ENCODE results near the gene BCL2L1.
"Not testable (repeated sequence)": the region's sequence is repeated elsewhere in the genome, so short reads cannot be mapped to it uniquely, and the experiment has no call there.

BCL2L1 gene

DNA sequence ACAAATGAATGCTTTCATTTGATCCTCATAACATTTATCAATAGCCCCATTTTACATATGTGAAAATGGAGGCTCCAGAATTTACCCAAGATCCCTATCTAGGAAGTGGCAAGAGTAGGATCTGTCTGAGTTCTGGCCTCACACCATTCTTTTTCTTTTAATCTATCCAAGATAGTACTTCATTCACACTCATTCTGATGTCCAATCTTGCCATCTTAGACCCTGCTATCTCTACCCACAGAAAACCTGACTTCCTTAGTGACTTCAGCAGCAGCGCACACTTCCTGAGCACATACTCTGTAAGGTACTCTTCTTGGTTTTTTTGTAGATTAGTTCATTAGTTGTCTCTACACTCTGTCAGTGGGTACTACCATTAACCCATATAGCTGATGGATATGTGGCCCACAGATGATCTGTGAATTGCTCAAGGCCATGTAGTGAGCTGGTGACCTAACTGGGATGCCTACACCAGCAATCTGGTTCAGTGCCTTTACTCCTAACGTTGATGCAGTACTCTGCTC is 48.7 kb downstream of the BCL2L1 start:
- no peak for DNase-seq

DNA sequence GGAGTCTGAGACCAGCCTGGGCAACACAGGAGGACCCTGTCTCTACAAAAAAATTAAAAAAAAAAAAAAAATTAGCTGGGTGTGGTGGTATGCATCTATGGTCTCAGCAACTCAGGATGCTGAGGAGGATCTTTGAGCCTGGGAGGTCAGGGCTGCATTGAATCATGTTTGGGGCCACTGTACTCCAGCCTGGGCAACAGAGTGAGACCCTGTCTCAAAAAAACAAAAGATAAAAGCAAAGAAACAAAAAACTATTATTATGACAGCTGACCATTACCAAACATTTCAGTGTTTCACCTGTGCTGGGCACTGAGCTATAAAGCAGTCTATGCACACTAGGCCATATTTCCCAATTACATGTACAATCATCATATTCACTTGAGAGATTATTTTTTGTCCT is 49.2 kb downstream of the BCL2L1 start:
- no peak for DNase-seq

DNA sequence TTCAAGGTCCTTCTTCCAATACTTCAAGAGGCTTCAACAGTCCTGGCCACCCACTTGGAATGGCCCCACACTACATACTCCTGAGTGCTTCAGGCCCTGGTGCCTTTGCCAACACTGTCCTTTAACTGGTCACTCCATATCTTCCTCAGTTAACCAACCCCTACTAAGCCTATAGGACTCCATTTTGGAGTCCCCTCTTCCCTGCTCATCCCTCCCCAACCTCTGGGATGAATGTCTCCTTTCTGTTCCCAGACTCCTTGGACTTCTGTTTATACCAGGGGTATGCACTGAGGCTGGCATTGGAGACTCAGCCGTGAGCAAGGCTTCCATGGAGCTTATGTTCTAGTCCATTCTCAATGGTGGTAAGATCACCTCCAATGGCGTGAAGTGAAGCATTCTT is 51.3 kb downstream of the BCL2L1 start:
- DNase-seq: no peak

DNA sequence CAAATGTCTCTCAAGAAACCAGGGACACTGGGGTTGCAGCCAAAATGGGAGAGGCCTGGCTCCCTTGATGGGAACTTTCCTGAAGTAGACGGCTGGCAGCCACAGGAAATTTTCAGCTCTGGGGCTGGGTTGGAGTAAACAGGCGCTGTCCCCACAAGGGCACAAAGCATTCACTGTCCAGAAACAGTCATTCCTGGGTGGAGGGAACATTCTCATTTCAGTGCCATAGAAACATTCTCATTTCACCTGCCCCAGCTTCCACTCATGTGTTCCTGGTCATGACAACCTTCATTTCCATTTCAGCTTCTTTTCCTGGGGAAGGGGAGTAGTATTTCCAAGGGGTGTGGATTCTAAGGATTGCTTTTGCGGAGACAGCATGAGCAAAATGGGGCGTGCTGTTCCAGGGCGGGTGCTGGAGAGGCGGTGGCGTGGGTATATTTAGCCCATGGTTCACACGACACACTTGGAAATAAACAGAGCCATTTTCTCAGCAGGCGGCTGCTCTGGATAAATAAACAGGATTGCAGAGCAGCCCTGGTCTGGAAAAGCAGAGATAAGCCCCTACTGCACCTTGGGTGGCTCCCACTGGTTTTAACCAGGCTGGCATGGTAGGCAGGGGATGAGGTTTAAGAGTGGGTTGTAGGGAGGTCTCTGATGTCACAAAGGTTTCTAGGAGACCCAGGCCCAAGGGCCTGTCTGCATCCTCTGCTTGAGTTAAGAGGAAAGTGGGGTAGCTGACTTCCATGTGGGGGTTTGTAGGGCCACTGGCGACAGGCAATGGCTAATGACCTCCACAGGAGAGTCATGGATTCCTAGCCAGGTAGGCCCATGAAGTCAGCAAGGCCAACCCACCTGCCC is 52.1 kb downstream of the BCL2L1 start:
- peak; percentile 76 to 83 for DNase-seq

DNA sequence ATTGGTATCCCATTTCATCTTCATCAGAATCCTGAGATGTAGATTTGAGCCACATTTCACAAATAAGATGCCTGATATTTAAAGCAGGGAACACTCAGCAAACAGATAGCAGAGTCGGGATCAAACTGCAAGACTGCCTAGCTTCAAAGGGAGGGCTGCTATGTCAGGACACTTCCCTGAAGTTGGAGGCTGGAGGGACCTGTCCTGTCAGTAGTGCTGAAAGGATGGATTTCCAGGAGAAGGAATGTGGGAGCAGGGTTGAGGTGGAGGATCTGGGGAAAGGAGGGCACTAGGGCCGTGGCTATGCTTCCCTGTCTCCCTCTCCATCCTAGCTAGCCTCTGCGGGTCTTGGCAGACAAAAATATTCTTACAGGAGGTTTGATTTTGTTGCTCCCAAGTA is 52.8 kb downstream of the BCL2L1 start:
- no peak for DNase-seq

DNA sequence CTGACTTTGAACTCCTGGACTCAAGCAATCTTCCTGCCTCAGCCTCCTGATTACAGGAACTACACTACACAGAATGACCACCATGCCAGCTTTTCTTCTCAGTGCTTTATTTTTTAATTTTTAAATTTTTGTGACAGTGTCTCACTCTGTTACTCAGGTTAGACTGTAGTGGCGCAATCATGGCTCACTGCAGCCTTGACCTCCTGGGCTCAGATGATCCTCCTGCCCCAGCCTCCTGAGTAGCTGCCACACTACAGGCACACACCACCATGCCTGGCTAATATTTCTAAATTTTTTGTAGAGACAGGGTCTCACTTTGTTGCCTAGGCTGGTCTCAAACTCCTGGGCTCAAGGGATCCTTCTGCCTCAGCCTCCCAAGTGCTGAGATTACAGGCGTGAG is 53.7 kb downstream of the BCL2L1 start:
- DNase-seq: not testable (repeated sequence)

DNA sequence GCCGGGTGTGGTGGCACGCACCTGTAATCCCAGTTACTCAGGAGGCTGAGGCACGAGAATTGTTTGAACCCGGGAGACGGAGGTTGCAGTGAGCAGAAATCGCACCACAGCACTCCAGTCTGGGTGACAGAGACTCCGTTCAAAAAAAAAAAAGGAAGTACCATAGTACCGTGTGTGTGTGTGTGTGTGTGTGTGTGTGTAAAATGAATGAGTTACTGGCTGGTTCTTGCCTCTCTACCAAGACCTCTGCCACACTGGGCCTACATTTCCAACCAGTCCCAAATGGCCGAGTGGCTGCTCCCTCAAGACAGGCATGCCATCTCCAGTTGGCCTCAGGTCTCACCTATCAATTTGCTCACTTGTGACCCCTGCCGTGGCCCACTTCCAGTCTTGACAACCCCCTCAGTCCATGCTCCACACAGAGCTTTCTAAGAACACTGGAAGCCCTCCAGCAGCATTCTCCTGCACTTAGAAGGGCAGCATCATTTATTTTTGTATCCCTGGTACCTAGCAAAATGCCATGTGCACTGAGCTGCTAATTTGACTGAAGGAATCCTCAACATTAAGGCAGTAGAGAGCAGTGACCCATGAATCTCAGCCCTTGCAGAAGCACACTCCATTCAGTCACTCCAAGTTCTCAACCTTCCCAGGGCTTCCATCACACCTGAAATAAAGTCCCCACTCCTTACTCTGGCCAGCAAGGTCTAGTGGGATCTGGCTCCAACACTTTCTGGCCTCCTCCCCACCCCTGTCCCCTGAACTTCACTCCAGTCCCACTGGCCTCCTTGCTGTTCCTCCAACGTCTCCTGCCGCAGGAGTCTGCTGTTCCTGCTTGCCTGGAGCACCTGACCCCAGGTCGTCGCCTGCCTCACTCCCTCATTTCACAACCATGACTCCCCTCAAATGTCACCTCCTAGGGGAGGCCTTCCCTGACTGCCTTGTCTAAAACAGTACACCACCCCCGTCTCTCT is 55.1 kb downstream of the BCL2L1 start:
- no peak for DNase-seq

DNA sequence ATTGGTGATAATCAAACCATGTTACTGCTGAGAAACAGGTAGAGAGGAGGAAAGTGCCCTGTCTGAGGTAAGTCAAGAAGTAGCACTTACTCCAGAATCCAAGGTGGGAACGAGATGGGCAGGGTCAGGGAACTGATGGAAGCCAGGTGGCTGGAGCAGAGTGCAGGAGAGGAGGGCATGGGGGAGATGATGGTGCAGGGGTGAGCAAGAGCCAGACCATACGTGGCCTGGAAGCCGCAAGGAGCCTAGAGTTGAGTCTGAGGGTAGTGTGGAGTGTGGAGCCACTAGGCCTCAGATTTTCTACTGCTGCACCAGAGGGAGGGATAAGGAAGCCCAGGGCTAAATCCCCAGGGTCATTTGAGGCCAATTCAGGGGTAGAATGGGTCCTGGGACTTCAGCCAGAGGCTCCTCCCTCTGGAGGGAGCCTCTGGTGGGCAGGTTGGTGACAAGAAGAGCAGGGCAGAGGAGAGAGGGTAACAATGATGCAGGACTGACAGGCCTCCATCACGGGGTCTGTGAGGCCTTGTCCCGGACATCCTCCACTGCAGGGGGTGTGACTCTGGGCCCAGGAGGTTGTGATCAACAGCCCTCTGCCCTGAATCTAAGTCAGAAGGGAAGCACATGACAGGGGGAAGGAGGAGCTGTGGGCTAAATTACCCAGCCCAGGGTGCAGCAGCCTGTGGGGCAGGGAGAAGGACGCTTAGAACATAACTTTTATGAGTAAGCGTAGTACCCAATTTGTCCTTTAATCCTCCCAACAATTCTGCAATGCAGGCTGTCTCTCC is 56.2 kb downstream of the BCL2L1 start:
- no peak for DNase-seq

DNA sequence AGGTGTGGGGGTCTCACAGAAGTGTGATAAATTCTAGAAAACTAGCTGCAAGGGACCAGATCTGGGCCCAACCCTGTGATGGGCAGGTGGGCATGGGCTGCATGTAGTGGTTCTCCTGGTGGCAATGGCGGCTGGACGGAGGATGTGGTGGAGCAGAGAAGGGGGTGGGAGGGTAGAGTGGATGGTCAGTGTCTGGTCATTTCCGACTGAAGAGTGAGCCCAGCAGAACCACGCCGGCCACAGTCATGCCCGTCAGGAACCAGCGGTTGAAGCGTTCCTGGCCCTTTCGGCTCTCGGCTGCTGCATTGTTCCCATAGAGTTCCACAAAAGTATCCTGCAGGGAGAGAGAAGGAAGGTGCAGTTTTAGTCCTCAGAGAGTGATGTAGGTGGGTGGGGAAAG is 56.9 kb downstream of the BCL2L1 start:
- no peak for DNase-seq

DNA sequence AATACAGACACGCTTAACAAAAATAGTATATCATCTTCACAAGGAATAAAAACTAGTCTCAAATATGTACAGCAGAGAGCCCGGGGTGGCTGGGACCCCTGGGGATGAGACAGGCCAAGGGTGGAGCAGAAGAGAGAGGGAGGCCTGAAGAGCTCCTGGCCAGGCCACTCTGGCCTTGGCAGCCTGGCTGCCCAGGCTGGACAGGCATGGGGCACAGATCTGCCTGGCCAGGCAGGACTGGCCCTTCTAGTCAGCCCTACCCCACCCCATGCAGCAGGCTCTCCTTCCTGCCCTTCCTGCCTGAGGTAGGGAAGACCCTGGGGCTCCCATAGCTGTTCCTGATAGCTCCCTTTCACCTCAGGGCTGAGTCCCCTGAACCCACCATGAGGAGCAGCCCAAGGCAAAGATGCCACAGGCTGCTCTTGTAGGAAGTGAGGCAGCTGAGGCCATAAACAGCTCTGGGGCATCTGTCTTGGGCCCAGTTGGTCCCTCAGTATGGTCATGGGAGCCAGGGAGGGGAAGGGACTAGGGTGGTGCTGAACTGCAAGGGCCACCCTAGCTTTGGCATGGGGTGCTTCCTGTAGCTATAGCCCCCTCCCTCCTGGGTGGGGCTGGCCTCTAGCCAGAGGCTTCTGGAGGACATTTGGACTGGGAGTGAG is 57.8 kb downstream of the BCL2L1 start:
- DNase-seq: no peak

DNA sequence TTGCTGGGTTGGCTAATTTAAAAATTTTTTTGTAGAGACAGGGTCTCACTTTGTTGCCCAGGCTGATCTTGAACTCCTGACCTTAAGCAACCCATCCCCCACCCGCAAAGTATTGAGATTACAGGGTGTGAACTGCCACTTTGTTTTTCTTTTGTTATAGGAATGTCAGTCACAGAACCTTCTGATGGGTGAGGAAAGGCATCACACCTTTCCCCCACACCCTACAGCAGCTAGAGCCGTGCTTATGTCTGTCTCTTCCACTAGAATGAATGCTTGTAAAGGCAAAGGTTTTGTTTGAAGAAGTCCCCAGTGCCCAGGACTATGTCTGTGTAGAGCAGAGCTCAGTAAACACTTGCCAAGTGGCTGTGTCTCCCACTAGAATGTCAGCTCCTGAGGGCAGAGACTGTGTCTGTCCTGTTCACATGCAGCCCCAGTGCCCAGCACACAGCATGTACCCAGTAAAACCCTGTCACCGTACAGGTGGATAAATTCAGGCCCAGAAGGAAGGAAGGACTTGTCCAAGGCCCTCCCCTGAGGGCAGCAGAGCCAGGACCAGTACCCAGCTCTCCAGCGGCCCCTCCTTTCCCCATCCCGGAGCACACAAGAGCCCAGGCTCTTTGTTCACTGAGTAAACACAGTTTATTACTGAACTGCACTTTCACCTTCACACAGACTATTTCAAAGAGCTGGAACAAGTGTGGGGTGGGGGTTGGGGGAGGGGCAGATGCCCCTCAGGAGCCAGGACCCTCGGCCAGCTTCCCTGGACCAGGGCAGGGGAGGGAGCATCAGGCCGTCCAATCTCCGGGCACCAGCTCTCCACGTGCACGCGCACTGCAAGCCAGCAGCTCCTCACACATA is 58.6 kb downstream of the BCL2L1 start:
- peak; percentile 46 to 61 for DNase-seq

DNA sequence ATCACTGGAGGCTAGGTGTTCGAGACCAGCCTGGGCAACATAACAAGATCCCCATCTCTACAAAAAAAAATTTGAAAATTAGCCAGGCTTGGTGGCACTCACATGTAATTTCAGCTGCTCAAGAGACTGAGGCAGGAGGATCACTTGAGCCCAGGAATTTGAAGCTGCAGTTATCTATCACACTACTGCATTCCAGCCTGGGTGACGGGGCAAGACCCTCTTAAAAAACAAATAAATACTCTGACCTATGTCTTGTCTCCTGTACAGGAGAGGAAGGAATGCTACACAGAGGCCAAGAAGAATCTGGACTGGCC is 59.2 kb downstream of the BCL2L1 start:
- no peak for DNase-seq

DNA sequence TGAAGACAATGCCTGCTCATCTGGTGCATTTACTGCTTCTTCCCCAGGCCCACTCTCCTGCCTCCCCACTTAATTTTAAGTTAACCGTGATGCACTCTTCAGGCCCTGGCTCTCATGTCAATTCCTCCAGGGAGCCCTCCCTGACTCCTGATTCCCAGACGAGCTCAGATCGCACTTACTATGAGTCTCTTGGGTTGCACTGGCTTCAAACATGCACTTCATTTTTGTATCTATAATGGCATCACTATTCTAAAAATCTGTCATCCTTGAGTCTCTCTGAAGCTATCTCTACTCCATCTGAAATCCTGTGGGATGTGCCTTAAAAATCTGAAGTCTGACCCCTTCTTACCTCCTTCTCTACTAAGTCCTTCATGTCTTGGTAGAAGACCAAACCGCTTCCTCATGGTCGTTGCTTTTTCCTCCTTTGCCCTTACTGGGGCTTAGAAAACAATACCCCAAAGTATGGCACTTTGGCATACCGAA is 60.3 kb downstream of the BCL2L1 start:
- DNase-seq: no peak

DNA sequence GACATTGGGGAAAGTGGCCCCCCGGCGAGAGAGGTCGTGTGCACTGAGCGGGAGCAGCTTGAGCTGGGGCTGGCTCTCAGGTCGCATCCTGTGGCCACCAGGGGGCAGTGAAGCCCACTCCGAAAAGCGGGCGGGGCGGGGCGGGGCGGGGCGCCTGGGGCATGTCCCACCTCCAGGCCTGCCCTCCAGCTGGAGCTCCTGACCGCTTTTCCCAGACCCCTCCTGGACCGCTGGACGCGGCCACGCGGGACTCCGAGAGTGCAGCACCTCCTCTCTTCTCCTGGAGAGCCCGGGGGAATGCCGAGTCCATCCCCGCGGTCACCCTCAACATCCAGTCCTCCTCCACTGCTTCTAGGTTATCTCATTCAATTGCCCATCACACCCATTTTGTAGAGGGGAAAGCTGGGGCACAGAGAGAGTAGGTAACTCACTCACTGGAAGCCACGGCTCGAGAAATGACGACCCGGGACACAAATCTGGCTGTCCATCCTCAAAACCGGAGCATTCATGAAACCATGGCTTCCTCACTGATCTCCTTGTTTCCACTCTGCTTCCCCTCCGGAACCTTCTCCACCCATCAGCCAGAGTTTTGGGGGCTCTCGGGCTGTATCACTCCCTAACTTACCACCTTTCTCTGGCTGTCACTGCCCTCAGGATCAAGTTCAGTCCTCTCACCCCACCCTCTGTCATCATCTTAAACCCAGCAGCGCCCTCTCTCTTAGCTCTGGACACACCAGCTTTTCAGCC is 60.9 kb downstream of the BCL2L1 start:
- peak; percentile 71 to 74 for DNase-seq

DNA sequence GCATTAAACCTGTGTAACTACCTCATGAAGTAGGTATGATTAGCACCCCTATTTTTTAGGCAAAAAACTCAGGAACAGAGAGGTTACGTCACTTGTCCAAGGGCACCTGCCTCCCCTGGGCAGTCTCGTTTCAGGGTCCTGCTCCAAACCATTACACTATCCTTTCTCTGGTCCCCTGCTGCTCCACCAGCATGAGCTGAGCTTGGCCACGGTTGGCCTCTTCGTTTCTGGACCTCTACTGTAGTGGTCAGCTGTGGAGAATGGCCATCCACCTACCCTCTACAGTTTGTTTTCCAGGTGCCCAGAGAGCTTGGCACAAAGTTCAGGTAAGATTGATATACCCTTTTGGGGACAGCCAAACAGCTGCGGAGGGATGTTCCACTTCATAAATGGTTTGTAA is 68.1 kb downstream of the BCL2L1 start:
- no peak for DNase-seq

DNA sequence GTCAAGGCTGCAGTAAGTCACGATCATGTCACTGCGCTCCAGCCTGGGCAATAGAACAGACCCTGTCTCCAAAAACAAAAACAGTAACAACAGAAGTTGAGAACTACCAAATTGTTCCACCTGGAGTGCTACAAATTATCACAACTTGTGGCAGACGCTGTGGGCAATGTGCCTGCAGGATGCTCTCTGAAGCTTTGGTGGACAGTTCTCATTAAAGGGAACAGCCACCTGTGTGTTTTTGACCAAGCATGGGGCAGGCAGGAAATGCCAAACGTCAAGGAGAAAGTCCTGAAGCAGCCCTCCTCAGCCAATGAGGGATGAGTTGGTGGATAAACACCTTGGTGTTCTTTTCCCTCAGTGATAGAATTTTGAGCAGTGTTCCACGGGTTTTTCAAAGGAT is 69.1 kb downstream of the BCL2L1 start:
- no peak for DNase-seq

DNA sequence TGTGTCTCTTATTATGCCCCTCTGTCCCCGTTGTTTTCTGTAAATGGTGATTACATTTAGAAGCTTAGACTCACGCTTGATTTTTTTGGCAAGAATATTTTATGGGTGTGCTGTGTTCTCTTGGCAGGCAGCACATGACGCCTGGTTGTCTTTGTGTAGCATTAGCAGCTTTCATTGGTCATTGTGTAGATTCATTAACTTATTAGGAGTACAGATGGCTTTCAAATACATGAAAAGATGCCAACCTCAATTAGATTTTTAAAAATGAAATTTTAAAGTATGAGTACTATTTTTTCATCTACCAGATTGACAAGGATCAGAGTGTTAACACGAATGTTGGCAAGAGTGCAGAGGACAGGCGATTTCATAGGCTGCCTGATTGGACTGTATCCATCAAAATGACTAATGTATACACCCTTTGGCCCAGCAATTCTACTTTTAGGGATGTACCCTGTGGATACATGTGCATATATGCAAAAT is 69.7 kb downstream of the BCL2L1 start:
- peak; percentile 52 to 82 for DNase-seq

DNA sequence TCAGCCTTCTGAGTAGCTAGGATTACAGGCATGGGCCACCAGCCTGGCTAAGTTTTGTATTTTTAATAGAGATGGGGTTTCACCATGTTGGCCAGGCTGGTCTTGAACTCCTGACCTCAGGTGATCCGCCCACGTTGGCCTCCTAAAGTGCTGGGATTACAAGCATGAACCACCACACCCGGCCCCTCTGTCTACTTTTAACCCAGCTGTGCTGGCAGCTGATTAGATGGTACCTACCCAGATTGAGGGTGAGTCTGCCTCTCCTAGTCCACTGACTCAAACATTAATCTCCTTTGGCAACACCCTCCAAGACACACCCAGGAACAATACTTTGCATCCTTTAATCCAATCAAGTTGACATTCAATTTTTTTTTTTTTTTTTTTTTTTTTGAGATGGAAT is 74.6 kb downstream of the BCL2L1 start:
- not testable (repeated sequence) for DNase-seq

DNA sequence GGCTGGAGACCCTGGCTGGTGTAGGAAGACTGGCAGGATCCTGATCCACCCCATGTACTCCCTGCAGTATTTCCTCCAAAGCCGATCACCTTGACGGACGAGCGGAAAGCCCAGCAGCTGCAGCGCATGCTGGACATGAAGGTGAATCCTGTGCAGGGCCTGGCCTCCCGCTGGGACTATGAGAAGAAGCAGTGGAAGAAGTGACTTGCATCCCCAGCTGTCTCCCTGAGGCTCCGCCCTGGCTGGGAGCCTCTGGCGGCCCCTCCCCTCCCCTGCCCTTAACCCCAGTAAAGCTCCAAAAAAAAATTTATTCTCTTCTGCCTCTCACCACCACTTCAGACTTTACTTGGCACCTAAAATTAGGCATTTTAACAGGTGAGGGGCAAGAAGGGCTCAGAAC is 78.0 kb downstream of the BCL2L1 start:
- no peak for DNase-seq

DNA sequence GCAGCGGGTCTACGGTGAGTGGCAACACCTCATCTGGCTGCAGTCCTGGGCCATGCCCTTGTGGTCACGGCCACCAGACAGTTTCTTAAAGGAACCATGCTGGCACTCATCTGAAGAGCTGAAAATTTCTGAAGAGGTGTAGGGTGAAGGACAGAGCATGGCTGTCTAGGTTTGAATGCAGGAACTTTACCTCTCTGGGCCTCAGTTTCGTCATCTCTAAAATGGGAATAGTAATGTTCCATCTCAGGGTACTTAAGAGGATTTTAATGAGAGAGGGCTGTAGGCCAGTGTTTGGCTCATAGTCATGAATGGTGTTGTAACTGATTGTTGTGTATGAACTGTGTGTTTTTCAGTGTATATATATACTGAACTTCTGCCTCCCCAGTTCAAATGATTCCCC is 79.1 kb downstream of the BCL2L1 start:
- no peak for DNase-seq

All from NCI-H2081 (cell line).